Activated naive CD8-positive, alpha-beta T cell treated with anti-CD3 and anti-CD28 coated beads for 36 hours (primary cell): ENCODE results near the gene OGFOD3. TPM values are rescaled to one million over a fixed set of nuclear protein-coding genes. Genes with fewer than 3 reads are reported as not detected.
"Not testable (repeated sequence)": the region's sequence is repeated elsewhere in the genome, so short reads cannot be mapped to it uniquely, and the experiment has no call there.

Experiments used
- DNase-seq: peaks from one replicate; pipeline ENCODE4 v3.0.0; 2021
- H3K27ac Mint-ChIP-seq: one replicate; pipeline ENCODE4 v1.8.0; 2022; ENCODE audit warnings: mild to moderate bottlenecking, moderate library complexity, mixed read lengths
- H3K27me3 Mint-ChIP-seq: one replicate; pipeline ENCODE4 v1.8.0; 2022; ENCODE audit warnings: mild to moderate bottlenecking, mixed read lengths
- H3K36me3 Mint-ChIP-seq: one replicate; pipeline ENCODE4 v1.8.0; 2021; ENCODE audit warnings: mild to moderate bottlenecking, mixed read lengths
- H3K4me1 Mint-ChIP-seq: one replicate; pipeline ENCODE4 v1.8.0; 2021; ENCODE audit warnings: mixed read lengths
- H3K4me3 Mint-ChIP-seq: one replicate; pipeline ENCODE4 v1.8.0; 2022; ENCODE audit warnings: mild to moderate bottlenecking, moderate library complexity, mixed read lengths
- H3K9me3 Mint-ChIP-seq: one replicate; pipeline ENCODE4 v1.8.0; 2022; ENCODE audit warnings: mixed read lengths
- total RNA-seq, 2 experiments: library from RNA; stranded (reverse); gene quantifications; one replicate each; pipeline ENCODE4 v1.2.3, GENCODE V29; 2021

OGFOD3 gene
- total RNA-seq, 2 experiments from 2014 or later, result 18.4 to 21.5 TPM

- not testable (repeated sequence) for H3K9me3 Mint-ChIP-seq, H3K4me3 Mint-ChIP-seq, H3K36me3 Mint-ChIP-seq, H3K27ac Mint-ChIP-seq, DNase-seq
- peaks cover 16% of the 10 kb centered on the region for H3K4me1 Mint-ChIP-seq
- H3K27me3 Mint-ChIP-seq, result peaks cover 62% of the 10 kb centered on the region
These were observed 45.3 kb downstream of the OGFOD3 start for GRCh38 chr17:82373072-82373452.

GRCh38 chr17:82372249-82373071, 45.9 kb downstream of the OGFOD3 start:
- no peaks in the 10 kb centered on the region for H3K9me3 Mint-ChIP-seq
- no peak overlapping the region for H3K27ac Mint-ChIP-seq
- no peak for DNase-seq
- no peaks in the 10 kb centered on the region for H3K36me3 Mint-ChIP-seq
- H3K4me1 Mint-ChIP-seq, result peaks cover 16% of the 10 kb centered on the region
- peaks cover 60% of the 10 kb centered on the region for H3K27me3 Mint-ChIP-seq
- no peak overlapping the region for H3K4me3 Mint-ChIP-seq

- H3K4me1 Mint-ChIP-seq, result peaks cover 16% of the 10 kb centered on the region
- H3K36me3 Mint-ChIP-seq, result no peaks in the 10 kb centered on the region
- no peak within 1 kb of the TSS for H3K27ac Mint-ChIP-seq
- DNase-seq, result no peak
- H3K4me3 Mint-ChIP-seq, result peak within 1 kb of the TSS; percentile 53
- no peaks in the 10 kb centered on the region for H3K9me3 Mint-ChIP-seq
- H3K27me3 Mint-ChIP-seq, result peaks cover 58% of the 10 kb centered on the region
These were observed 46.8 kb downstream of the OGFOD3 start, which contains the start of gene UTS2R for GRCh38 chr17:82371333-82372248. Gene UTS2R (plus strand): TSS chr17:82371765. CDS start chr17:82374325, 2,560 bp downstream.

GRCh38 chr17:82370471-82371332, 47.7 kb downstream of the OGFOD3 start:
- Mint-ChIP-seq H3K9me3 (no peaks in the 10 kb centered on the region), H3K27ac (no peak overlapping the region), H3K27me3 (peaks cover 49% of the 10 kb centered on the region), H3K4me1 (peaks cover 19% of the 10 kb centered on the region), H3K4me3 (peak overlapping the region; percentile 53), H3K36me3 (no peaks in the 10 kb centered on the region)
- DNase-seq, result no peak

- Mint-ChIP-seq H3K27me3 (peaks cover 45% of the 10 kb centered on the region), H3K4me1 (peaks cover 20% of the 10 kb centered on the region), H3K9me3 (no peaks in the 10 kb centered on the region), H3K36me3 (no peaks in the 10 kb centered on the region), H3K4me3 (no peak overlapping the region), H3K27ac (no peak overlapping the region)
- DNase-seq, result no peak
These were observed 49.2 kb downstream of the OGFOD3 start for GRCh38 chr17:82369211-82369610.

GRCh38 chr17:82367724-82368524, 50.5 kb downstream of the OGFOD3 start:
- Mint-ChIP-seq H3K36me3 (no peaks in the 10 kb centered on the region), H3K27ac (no peak overlapping the region)

GRCh38 chr17:82366749-82367148, 51.6 kb downstream of the OGFOD3 start:
- Mint-ChIP-seq H3K27ac (no peak overlapping the region), H3K9me3 (no peaks in the 10 kb centered on the region), H3K27me3 (peaks cover 26% of the 10 kb centered on the region), H3K4me1 (peaks cover 11% of the 10 kb centered on the region), H3K4me3 (no peak overlapping the region), H3K36me3 (no peaks in the 10 kb centered on the region)
- no peak for DNase-seq

More at GRCh38 chr17:82367724-82368524, 50.5 kb downstream of the OGFOD3 start:
- Mint-ChIP-seq H3K9me3 (no peaks in the 10 kb centered on the region), H3K4me1 (peaks cover 17% of the 10 kb centered on the region), H3K27me3 (peaks cover 33% of the 10 kb centered on the region), H3K4me3 (no peak overlapping the region)
- no peak for DNase-seq

- H3K27me3 Mint-ChIP-seq, result peaks cover 20% of the 10 kb centered on the region
- no peak overlapping the region for H3K4me3 Mint-ChIP-seq
- H3K36me3 Mint-ChIP-seq, result no peaks in the 10 kb centered on the region
- no peak overlapping the region for H3K27ac Mint-ChIP-seq
- H3K9me3 Mint-ChIP-seq, result no peaks in the 10 kb centered on the region
- peaks cover 8% of the 10 kb centered on the region for H3K4me1 Mint-ChIP-seq
- no peak for DNase-seq
These were observed 52.6 kb downstream of the OGFOD3 start for GRCh38 chr17:82365606-82366295.

- no peak overlapping the region for H3K27ac Mint-ChIP-seq
- peaks cover 14% of the 10 kb centered on the region for H3K4me1 Mint-ChIP-seq
- no peaks in the 10 kb centered on the region for H3K36me3 Mint-ChIP-seq
- peaks cover 15% of the 10 kb centered on the region for H3K27me3 Mint-ChIP-seq
- H3K4me3 Mint-ChIP-seq, result no peak overlapping the region
- no peaks in the 10 kb centered on the region for H3K9me3 Mint-ChIP-seq
- DNase-seq, result no peak
These were observed 56.3 kb downstream of the OGFOD3 start for GRCh38 chr17:82361885-82362633.

- not testable (repeated sequence) for H3K36me3 Mint-ChIP-seq, H3K9me3 Mint-ChIP-seq, H3K4me3 Mint-ChIP-seq, H3K4me1 Mint-ChIP-seq, DNase-seq, H3K27ac Mint-ChIP-seq
- peaks cover 19% of the 10 kb centered on the region for H3K27me3 Mint-ChIP-seq
These were observed 58.8 kb downstream of the OGFOD3 start for GRCh38 chr17:82359451-82360074.

- DNase-seq, result no peak
- Mint-ChIP-seq H3K27me3 (peaks cover 19% of the 10 kb centered on the region), H3K36me3 (no peaks in the 10 kb centered on the region), H3K4me3 (no peak within 1 kb of the TSS), H3K4me1 (peaks cover 10% of the 10 kb centered on the region), H3K9me3 (no peaks in the 10 kb centered on the region), H3K27ac (peak within 1 kb of the TSS; percentile 13)
These were observed 59.7 kb downstream of the OGFOD3 start, which contains the start of gene TEX19 for GRCh38 chr17:82358465-82359350. Gene TEX19 (plus strand): TSS chr17:82359247. CDS start chr17:82362151, 2,904 bp downstream.

- Mint-ChIP-seq H3K4me1 (peaks cover 10% of the 10 kb centered on the region), H3K36me3 (no peaks in the 10 kb centered on the region), H3K27ac (no peak overlapping the region), H3K9me3 (no peaks in the 10 kb centered on the region), H3K4me3 (no peak overlapping the region), H3K27me3 (peaks cover 19% of the 10 kb centered on the region)
- DNase-seq, result no peak
These were observed 61.0 kb downstream of the OGFOD3 start for GRCh38 chr17:82357394-82357793.
